IPS-18a (cell line): ENCODE data around the gene PRKX.
A peak's percentile ranks its signal among the peaks of the same experiment; 100 is the strongest.
"Not testable (repeated sequence)": the region's sequence is repeated elsewhere in the genome, so short reads cannot be mapped to it uniquely, and the experiment has no call there.

ENCODE experiments used
- H3K27ac ChIP-seq: one replicate; pipeline ENCODE4 v1.5.1; 2013; ENCODE audit warnings: low read length
- H3K27me3 ChIP-seq: one replicate; pipeline ENCODE4 v1.6.1; 2013; ENCODE audit warnings: mild to moderate bottlenecking, low read length; ENCODE audit not compliant: control insufficient read depth, insufficient read depth
- H3K36me3 ChIP-seq: one replicate; pipeline ENCODE4 v1.6.1; 2013; ENCODE audit warnings: low read depth, low read length; ENCODE audit not compliant: control insufficient read depth
- H3K4me1 ChIP-seq: one replicate; pipeline ENCODE4 v1.6.1; 2013; ENCODE audit warnings: low read depth, low read length; ENCODE audit not compliant: control insufficient read depth
- H3K4me3 ChIP-seq: one replicate; pipeline ENCODE4 v1.5.1; 2013; ENCODE audit warnings: low read length
- H3K9ac ChIP-seq: one replicate; pipeline ENCODE4 v1.6.1; 2013; ENCODE audit warnings: mild to moderate bottlenecking, low read length, moderate library complexity
- H3K9me3 ChIP-seq: one replicate; pipeline ENCODE4 v1.6.1; 2013; ENCODE audit warnings: low read depth, low read length; ENCODE audit not compliant: control insufficient read depth

PRKX gene

DNA sequence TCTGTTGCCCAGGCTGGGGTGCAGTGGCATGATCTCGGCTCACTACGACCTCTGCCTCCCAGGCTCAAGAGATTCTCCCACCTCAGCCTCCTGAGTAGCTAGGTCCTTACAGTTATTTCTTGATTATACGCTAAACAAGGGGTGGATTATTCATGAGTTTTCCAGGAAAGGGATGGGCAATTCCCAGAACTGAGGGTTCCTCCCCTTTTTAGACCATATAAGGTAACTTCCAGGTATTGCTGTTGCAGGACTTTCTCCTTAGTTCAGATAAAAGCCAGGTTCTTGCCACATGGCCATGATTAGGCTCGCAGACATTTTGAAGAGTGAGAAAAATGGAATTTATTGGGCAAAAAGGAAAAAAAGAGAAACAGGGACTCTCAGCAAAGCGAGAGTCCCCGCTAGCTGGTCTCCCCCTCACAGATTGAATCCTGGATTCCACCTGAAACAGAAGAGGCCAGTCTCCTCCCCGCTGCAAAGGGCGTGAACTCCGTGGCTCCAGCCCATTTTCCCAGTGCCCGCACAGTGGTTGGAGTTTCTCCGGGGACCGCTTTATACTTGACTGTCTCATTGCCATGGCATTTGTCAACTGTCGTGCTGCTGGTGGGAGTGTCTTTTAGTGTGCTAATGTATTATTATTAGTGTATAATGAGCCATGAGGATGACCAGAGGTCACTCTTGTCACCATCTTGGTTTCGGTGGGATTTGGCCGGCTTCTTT is 19.0 kb upstream of the PRKX start:
- H3K9me3 ChIP-seq, H3K4me3 ChIP-seq, H3K36me3 ChIP-seq, H3K9ac ChIP-seq, H3K4me1 ChIP-seq, H3K27me3 ChIP-seq, H3K27ac ChIP-seq: not testable (repeated sequence)

DNA sequence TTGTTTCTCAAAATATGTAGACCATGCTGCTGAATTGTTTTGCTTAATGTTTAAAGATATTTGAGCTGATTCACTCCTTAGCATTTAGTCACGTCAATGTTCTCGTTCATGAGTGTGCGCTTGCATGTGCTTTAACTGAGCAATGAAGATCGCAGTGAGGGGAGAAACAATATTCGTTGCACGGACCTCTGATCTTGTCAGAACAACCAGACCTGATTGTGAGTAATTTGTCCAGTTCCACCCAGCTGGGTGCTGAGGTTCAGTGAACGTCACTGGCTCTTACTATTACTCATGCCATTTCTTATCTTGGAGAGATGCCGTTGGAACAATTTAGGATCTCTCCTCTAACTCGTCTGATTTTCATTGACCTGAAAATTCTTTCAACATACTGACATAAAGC is 15.0 kb upstream of the PRKX start:
- no peaks in the 10 kb centered on the region for H3K36me3 ChIP-seq
- H3K4me1 ChIP-seq, result no peaks in the 10 kb centered on the region
- H3K4me3 ChIP-seq, result no peak overlapping the region
- no peaks in the 10 kb centered on the region for H3K9me3 ChIP-seq
- H3K27me3 ChIP-seq, result no peaks in the 10 kb centered on the region
- H3K9ac ChIP-seq, result no peak overlapping the region
- no peak overlapping the region for H3K27ac ChIP-seq

DNA sequence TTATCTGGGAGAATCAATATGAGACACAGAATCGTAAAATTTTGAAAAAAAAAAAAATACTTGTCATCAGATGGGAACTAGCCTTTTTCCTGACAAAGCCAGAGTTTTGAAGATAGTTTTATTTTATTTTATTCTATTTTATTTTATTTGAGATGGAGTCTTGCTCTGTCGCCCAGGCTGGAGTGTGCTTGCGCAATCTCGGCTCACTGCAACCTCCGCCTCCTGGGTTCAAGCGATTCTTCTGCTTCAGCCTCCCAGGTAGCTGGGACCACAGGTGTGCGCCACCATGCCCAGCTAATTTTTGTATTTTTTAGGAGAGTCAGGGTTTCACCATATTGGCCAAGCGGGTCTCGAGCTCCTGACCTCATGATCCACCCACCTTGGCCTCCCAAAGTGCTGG is 10.0 kb upstream of the PRKX start:
- H3K9me3 ChIP-seq, H3K4me3 ChIP-seq, H3K27me3 ChIP-seq, H3K4me1 ChIP-seq, H3K36me3 ChIP-seq, H3K27ac ChIP-seq, H3K9ac ChIP-seq: not testable (repeated sequence)

DNA sequence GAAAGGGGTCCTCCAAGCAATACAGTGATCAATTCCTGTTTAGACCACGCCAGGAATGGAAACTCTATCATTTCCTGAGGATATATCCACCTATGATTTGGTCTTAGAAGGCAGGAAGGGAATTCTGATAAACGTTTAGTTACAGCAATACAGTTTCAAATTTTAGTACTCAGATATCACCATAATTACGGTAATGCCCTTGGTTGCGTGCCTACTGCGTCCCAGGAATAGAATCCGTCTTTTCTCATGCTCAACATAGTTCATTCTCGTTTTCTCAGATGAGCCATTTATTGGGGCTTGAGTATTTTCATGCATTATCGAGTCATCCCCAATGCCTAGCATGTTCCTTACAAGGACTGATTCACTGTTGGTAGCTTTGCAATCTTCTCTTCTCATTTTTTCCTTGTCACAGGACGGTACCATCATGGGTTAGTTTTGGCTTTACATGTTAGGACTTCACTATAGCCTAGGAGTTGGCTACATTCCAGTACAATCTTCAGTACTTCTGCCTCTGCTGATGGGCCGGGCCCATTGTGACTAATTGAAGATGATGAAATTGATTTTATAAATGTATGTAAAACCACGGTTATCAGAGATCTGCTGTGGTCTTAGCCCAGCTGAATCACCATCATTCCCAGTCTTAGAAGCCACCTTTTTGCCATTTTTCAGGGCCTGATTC is 4.4 kb upstream of the PRKX start:
- H3K27ac ChIP-seq, result no peak overlapping the region

DNA sequence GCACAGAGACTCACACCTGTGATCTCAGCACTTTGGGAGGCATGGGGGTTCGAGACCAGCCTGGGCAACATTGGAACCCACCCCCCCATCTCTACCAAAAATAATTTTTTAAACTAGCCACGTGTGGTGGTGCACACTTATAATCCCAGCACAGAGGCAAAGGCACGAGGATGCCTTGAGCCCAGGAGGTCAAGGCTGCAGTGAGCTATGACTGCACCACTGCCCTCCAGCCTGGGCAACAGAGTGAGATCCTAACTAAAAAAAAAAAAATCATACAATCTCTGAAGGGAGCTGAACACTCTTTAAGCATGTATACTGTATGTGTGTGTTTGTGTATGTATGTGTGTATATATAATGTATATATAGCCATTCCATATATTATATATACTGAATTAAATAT is 2.5 kb upstream of the PRKX start:
- no peak overlapping the region for H3K27ac ChIP-seq
- H3K27me3 ChIP-seq, result peaks cover 33% of the 10 kb centered on the region
- H3K9me3 ChIP-seq, result no peaks in the 10 kb centered on the region
- H3K36me3 ChIP-seq, result no peaks in the 10 kb centered on the region
- H3K4me1 ChIP-seq, result peaks cover 12% of the 10 kb centered on the region
- H3K4me3 ChIP-seq, result no peak overlapping the region
- no peak overlapping the region for H3K9ac ChIP-seq

More for the DNA sequence above, 4.4 kb upstream of the PRKX start:
- no peaks in the 10 kb centered on the region for H3K36me3 ChIP-seq
- H3K9me3 ChIP-seq, result no peaks in the 10 kb centered on the region
- H3K4me1 ChIP-seq, result no peaks in the 10 kb centered on the region
- H3K4me3 ChIP-seq, result no peak overlapping the region
- peaks cover 22% of the 10 kb centered on the region for H3K27me3 ChIP-seq
- H3K9ac ChIP-seq, result no peak overlapping the region

DNA sequence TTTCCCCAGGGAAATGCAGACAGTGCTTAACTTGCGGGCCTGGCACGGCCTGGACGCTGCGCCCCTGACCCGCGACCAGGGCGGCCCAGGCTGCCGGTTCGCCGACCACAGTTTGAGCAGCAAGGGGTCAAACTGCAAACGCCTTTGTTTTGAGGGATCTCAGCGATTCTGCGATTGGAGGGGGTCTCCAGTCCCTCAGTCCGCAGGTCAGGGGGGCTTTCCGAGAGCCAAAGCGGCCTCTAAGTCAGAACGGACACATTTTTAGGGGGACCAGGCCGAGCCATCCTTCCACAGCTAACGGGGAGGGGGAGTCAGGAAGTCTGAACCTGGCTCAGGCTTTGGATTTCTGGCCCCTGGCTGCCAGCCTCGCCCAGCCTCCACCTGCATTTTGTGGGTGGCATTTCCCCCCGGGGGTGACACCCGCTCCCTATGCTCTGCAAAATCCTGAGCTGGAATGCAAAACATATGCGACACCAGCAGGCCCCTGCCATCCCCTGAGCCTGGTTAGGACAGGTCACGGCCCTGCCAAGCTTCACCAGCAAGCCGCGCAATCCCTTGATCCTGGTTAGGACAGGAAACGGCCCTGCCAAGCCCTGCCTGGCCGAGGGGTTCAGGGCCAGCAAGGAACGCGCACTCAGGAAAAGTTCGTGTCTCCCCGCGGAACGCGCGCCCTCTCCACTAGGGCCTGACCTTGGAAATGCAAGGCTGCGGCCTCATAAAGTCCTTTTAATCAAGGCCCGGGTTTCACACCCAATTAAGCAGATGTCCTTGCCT is 1.4 kb upstream of the PRKX start:
- peaks cover 33% of the 10 kb centered on the region for H3K27me3 ChIP-seq
- H3K4me3 ChIP-seq, result peak overlapping the region; percentile 81
- not testable (repeated sequence) for H3K27ac ChIP-seq, H3K9ac ChIP-seq, H3K36me3 ChIP-seq, H3K9me3 ChIP-seq
- H3K4me1 ChIP-seq, result peaks cover 13% of the 10 kb centered on the region

DNA sequence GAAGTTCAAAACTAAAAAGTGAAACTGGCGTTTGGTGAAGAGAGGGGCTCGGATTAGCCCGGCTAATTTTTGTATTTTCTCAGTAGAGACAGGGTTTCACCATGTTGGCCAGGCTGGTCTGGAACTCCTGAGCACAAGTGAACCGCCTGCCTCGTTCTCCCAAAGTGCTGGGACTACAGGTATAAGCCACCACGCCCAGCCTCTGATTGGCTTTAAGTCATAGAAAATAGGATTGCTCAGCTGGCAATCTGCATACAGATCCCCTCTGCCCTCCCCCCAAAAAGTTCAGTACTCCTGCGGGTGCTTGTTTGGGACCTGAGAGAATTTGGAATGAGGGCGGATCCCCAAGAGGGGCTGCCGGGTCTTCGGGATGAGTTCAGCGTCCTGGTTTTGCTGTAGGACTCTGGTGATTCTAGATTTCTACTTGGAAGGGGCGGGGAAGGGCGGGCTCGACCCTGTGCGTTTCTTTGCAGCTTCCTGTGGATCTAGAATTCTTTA is 537 bp upstream of the PRKX start:
- Histone ChIP-seq H3K4me1 (peaks cover 13% of the 10 kb centered on the region), H3K4me3 (peak overlapping the region; percentile 81), H3K27ac (no peak overlapping the region), H3K36me3 (no peaks in the 10 kb centered on the region), H3K9me3 (no peaks in the 10 kb centered on the region), H3K9ac (peak overlapping the region; percentile 50), H3K27me3 (peaks cover 33% of the 10 kb centered on the region)

DNA sequence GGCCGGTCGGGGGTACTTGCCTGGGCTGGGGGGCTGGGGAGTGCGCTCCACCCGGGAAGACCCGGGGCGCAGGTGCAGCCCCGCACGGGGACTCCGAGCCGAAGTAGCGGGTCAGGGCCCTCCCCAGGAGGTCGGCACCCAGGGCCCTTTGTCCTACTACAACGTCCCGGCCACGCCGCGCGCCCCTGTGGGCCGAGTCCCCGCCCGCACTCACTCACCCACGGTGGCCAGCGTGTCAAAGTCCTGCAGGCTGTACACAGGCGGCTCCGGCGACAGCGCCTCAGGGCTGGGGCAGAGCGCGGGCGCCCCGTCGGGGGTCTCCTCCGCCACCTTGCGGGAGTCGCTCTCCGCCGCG is 602 bp downstream of the PRKX start:
- H3K27ac ChIP-seq, result no peak overlapping the region
- no peaks in the 10 kb centered on the region for H3K9me3 ChIP-seq
- H3K36me3 ChIP-seq, result no peaks in the 10 kb centered on the region
- H3K27me3 ChIP-seq, result peaks cover 33% of the 10 kb centered on the region
- H3K4me3 ChIP-seq, result peak overlapping the region; percentile 81
- peak overlapping the region; percentile 65 for H3K9ac ChIP-seq
- H3K4me1 ChIP-seq, result peaks cover 16% of the 10 kb centered on the region

DNA sequence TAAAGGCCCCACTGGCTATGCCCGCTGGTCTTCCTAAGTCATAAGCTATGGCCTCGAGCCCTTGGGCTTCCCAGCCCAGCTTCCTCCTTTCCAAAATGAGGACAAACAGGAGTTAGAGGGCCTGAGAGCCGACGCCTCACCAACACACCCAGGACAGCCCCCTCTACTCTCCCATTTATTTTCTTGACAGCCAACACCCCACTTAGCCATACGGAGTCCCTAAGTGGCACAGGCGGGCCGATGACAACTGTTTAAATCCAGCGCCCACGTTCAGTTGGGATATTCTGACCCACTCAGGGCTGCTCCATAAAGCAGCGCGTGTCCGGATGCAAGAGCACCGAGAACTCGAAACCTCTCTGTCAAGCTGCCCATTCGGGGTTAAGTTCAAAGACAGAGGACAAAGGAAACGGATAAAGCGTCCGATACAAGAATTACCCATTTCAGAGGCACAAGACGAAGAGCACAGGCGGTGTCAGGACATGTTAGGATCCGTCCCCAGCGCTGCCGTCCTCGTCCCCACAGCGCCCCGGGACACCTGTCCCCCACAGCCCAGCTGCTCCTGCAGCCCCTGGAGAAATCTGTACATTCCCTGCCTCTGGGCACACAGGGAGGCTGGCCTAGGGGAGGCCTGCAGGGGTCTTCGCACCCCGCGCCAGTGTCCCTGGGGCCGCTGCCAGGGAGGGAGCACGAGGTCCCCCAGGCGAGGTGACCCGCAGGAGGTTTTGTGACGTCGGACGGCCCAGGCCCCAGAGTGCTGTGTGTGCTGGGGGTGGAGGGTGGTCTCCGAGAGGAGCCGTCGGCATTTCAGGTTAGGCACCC is 1.2 kb downstream of the PRKX start:
- peak overlapping the region; percentile 65 for H3K9ac ChIP-seq
- no peaks in the 10 kb centered on the region for H3K36me3 ChIP-seq
- no peaks in the 10 kb centered on the region for H3K9me3 ChIP-seq
- peaks cover 33% of the 10 kb centered on the region for H3K27me3 ChIP-seq
- H3K4me3 ChIP-seq, result peak overlapping the region; percentile 81
- H3K27ac ChIP-seq, result no peak overlapping the region
- peaks cover 16% of the 10 kb centered on the region for H3K4me1 ChIP-seq

DNA sequence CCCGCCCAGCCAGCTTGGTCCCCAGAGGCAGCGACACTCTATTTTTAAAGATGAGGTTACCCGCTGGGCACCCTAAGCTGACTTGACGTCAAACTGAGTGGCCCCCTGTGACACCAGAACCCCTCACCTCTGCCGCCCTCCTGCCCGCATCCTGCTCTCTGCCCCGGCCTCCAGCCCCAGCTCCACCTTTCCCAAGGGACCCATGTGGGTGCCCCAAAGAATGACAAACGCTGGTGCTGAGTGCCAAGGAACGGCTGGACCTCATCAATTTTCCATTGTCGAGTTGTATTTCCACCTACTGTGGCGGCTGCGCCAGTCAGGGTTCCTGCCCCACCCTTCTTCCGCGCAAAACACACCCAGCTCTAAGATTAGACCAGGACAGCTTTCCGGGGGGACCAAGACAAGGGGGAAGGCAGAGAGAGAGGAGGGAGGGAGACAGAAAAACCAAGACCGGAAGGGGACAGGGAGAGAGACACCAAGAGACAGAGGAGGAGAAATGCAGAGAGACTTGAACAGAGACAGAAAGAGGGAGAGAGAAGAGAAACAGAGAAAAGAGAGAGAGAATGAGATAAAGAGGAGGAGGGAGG is 2.0 kb downstream of the PRKX start:
- H3K4me3 ChIP-seq, result peak overlapping the region; percentile 81
- peak overlapping the region; percentile 65 for H3K9ac ChIP-seq
- H3K4me1 ChIP-seq, result peaks cover 16% of the 10 kb centered on the region

More for the DNA sequence above, 2.0 kb downstream of the PRKX start:
- Histone ChIP-seq H3K27me3 (peaks cover 33% of the 10 kb centered on the region), H3K27ac (no peak overlapping the region), H3K9me3 (no peaks in the 10 kb centered on the region), H3K36me3 (no peaks in the 10 kb centered on the region)
